HG03175 (cell line): Measurements from ENCODE around the gene SRPK2.

Experiments used
- ATAC-seq: cut with Tn5 transposase; IDR thresholded peaks from one replicate; pipeline ENCODE4 v1.9.1; 2021; ENCODE audit warnings: mild to moderate bottlenecking, moderate library complexity; ENCODE audit not compliant: unreplicated experiment

The SRPK2 gene

GRCh38 chr7:105229641-105230040 lies 159.1 kb downstream of the SRPK2 start:
- ATAC-seq: no peak

- no peak for ATAC-seq
These were observed 160.2 kb downstream of the SRPK2 start for GRCh38 chr7:105228555-105228954.

GRCh38 chr7:105227391-105227790 lies 161.3 kb downstream of the SRPK2 start:
- no peak for ATAC-seq

- peak; percentile 94 for ATAC-seq
These were observed 163.7 kb downstream of the SRPK2 start for GRCh38 chr7:105224884-105225651.

GRCh38 chr7:105222953-105223352 lies 165.8 kb downstream of the SRPK2 start:
- ATAC-seq: no peak

- ATAC-seq: no peak
These were observed 169.0 kb downstream of the SRPK2 start for GRCh38 chr7:105219771-105220160.

- no peak for ATAC-seq
These were observed 169.6 kb downstream of the SRPK2 start for GRCh38 chr7:105218939-105219770.

- no peak for ATAC-seq
These were observed 170.5 kb downstream of the SRPK2 start for GRCh38 chr7:105218215-105218614.

GRCh38 chr7:105216786-105217185 lies 171.9 kb downstream of the SRPK2 start:
- ATAC-seq: no peak

GRCh38 chr7:105215821-105216220 lies 172.9 kb downstream of the SRPK2 start:
- ATAC-seq: no peak

GRCh38 chr7:105215182-105215581 lies 173.5 kb downstream of the SRPK2 start:
- no peak for ATAC-seq

GRCh38 chr7:105213611-105214010 lies 175.1 kb downstream of the SRPK2 start:
- no peak for ATAC-seq

GRCh38 chr7:105212212-105212611 lies 176.5 kb downstream of the SRPK2 start:
- no peak for ATAC-seq

GRCh38 chr7:105210721-105211205 lies 178.0 kb downstream of the SRPK2 start:
- ATAC-seq: peak; percentile 97

GRCh38 chr7:105209870-105210269 lies 178.9 kb downstream of the SRPK2 start:
- ATAC-seq: no peak

- no peak for ATAC-seq
These were observed 179.3 kb downstream of the SRPK2 start for GRCh38 chr7:105209433-105209832.

GRCh38 chr7:105206985-105207384 lies 181.7 kb downstream of the SRPK2 start:
- ATAC-seq: no peak

GRCh38 chr7:105205592-105206237 lies 183.0 kb downstream of the SRPK2 start:
- no peak for ATAC-seq

GRCh38 chr7:105204953-105205352 lies 183.8 kb downstream of the SRPK2 start:
- no peak for ATAC-seq

GRCh38 chr7:105204520-105204919 lies 184.2 kb downstream of the SRPK2 start:
- no peak for ATAC-seq

- no peak for ATAC-seq
These were observed 186.1 kb downstream of the SRPK2 start for GRCh38 chr7:105202616-105203015.
